NCI-H1417 (cell line): ENCODE measurements around the gene NFIB.
A peak's percentile ranks its signal among the peaks of the same experiment; 100 is the strongest.

Experiments used
- DNase-seq, 3 experiments: peaks; one replicate each; lab custom pipeline; 2025; lab: John Stamatoyannopoulos, UW

NFIB gene

GRCh38 chr9:14345354-14346230 is 31.7 kb upstream of the NFIB start:
- DNase-seq: no peak

GRCh38 chr9:14344941-14345353 is 31.0 kb upstream of the NFIB start:
- DNase-seq: no peak

- peak in 1 of 3 experiments; percentile 55 for DNase-seq
Observed at GRCh38 chr9:14344053-14344524, 30.1 kb upstream of the NFIB start.

GRCh38 chr9:14343261-14344031 is 29.5 kb upstream of the NFIB start:
- DNase-seq: peak in 1 of 3 experiments; percentile 15

GRCh38 chr9:14342736-14343135 is 28.8 kb upstream of the NFIB start:
- DNase-seq: no peak

- DNase-seq: no peak
Observed at GRCh38 chr9:14341437-14342122, 27.6 kb upstream of the NFIB start.

GRCh38 chr9:14340994-14341393 is 27.1 kb upstream of the NFIB start:
- no peak for DNase-seq

GRCh38 chr9:14340219-14340873 is 26.4 kb upstream of the NFIB start:
- no peak for DNase-seq

- DNase-seq: no peak
Observed at GRCh38 chr9:14339746-14340145, 25.8 kb upstream of the NFIB start.

- DNase-seq: no peak
Observed at GRCh38 chr9:14337615-14338014, 23.7 kb upstream of the NFIB start.

- DNase-seq: no peak
Observed at GRCh38 chr9:14336244-14336643, 22.3 kb upstream of the NFIB start.

GRCh38 chr9:14331120-14331519 is 17.2 kb upstream of the NFIB start:
- DNase-seq: no peak

- peak in 1 of 3 experiments; percentile 41 for DNase-seq
Observed at GRCh38 chr9:14327036-14327435, 13.1 kb upstream of the NFIB start.

GRCh38 chr9:14326264-14326826 is 12.4 kb upstream of the NFIB start:
- DNase-seq: peak; percentile 78 to 97 (median 95)

GRCh38 chr9:14325147-14325546 is 11.2 kb upstream of the NFIB start:
- DNase-seq: peak in 1 of 3 experiments; percentile 49

GRCh38 chr9:14323985-14324650 is 10.2 kb upstream of the NFIB start:
- peak in 1 of 3 experiments; percentile 48 for DNase-seq

- DNase-seq: peak in 2 of 3 experiments; percentile 82 to 89
Observed at GRCh38 chr9:14323083-14323971, 9.4 kb upstream of the NFIB start.

- peak; percentile 89 to 92 (median 91) for DNase-seq
Observed at GRCh38 chr9:14322211-14323082, 8.5 kb upstream of the NFIB start.
